ENCODE measurements around the gene PRPF6. TPM values are rescaled to one million over a fixed set of nuclear protein-coding genes. Genes with fewer than 3 reads are reported as not detected.
A peak's percentile ranks its signal among the peaks of the same experiment; 100 is the strongest.

The PRPF6 gene
- total and polyA plus RNA-seq, 2 of the 13 experiments (the other 11 are each of a cell fraction or from before 2014, with no cell fraction given) = 63.7 to 101 TPM

- TF ChIP-seq ZNF407 (CRISPR knock-in tag; IDR thresholded peaks at IDR 0.05; ENCODE audit: not compliant biosample characterization) (peak; percentile 95), THAP7 (CRISPR knock-in tag; IDR thresholded peaks at IDR 0.05) (peak; percentile 93; the same call in 1 of the 2 replicates), PTBP1 (IDR thresholded peaks at IDR 0.05; ENCODE audit: low read depth, low read length, poor library complexity, severe bottlenecking) (peak; percentile 84), XBP1 (CRISPR knock-in tag; IDR thresholded peaks at IDR 0.05) (peak; percentile 42; the same call in 1 of the 2 replicates), HOXA3 (CRISPR knock-in tag; IDR thresholded peaks at IDR 0.05) (peak; percentile 99), BORCS8-MEF2B (CRISPR knock-in tag; IDR thresholded peaks at IDR 0.05) (peak; percentile 95), HOMEZ (CRISPR knock-in tag; IDR thresholded peaks at IDR 0.05; ENCODE audit: low read depth) (peak; percentile 68; the same call in 1 of the 2 replicates), HNF1B (CRISPR knock-in tag; IDR thresholded peaks at IDR 0.05) (peak; percentile 99), RXRB (CRISPR knock-in tag; IDR thresholded peaks at IDR 0.05; ENCODE audit: borderline replicate concordance) (peak; percentile 92), ATF6 (CRISPR knock-in tag; conservative IDR thresholded peaks at IDR 0.05) (0 out of 2 replicates have a peak, but pooled peaks have one; percentile 64), GATAD2A (CRISPR knock-in tag; IDR thresholded peaks at IDR 0.05) (peak; percentile 87)
- TF ChIP-seq, protein P1, sequence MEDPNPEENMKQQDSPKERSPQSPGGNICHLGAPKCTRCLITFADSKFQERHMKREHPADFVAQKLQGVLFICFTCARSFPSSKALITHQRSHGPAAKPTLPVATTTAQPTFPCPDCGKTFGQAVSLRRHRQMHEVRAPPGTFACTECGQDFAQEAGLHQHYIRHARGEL (CRISPR knock-in tag; IDR thresholded peaks at IDR 0.05) = 0 out of 2 replicates have a peak, but pooled peaks have one; percentile 74
These were observed at the start of gene PRPF6 (continued) for GRCh38 chr20:63980806-63981728.

All from HepG2 (cell line).